ENCODE results near the gene KIAA1755. TPM values are rescaled to one million over a fixed set of nuclear protein-coding genes. Genes with fewer than 3 reads are reported as not detected.

The KIAA1755 gene
- total RNA-seq, 4 donors from 2014 or later, result 0.17 to 0.88 (median 0.46) TPM; not detected in 1

- WGBS, 2 donors, result 83 to 87% methylated on average over 12 of the region's 12 CpGs
- H3K4me3 ChIP-seq (ENCODE audit: low read depth, poor library complexity, severe bottlenecking), result no peak overlapping the region
- intact Hi-C loops (cut with DNase I; ENCODE audit: low total_unique reads), result no loop called here
- DNase-seq (ENCODE audit: low spot score in 2 of 2), result peak in 1 of 2 donors; percentile 36
- TF ChIP-seq, protein P1, sequence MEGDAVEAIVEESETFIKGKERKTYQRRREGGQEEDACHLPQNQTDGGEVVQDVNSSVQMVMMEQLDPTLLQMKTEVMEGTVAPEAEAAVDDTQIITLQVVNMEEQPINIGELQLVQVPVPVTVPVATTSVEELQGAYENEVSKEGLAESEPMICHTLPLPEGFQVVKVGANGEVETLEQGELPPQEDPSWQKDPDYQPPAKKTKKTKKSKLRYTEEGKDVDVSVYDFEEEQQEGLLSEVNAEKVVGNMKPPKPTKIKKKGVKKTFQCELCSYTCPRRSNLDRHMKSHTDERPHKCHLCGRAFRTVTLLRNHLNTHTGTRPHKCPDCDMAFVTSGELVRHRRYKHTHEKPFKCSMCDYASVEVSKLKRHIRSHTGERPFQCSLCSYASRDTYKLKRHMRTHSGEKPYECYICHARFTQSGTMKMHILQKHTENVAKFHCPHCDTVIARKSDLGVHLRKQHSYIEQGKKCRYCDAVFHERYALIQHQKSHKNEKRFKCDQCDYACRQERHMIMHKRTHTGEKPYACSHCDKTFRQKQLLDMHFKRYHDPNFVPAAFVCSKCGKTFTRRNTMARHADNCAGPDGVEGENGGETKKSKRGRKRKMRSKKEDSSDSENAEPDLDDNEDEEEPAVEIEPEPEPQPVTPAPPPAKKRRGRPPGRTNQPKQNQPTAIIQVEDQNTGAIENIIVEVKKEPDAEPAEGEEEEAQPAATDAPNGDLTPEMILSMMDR (IDR thresholded peaks at IDR 0.05), result no peak
- TF ChIP-seq POLR2A (IDR thresholded peaks at IDR 0.05), result no peak
Measured at GRCh38 chr20:38202153-38202981, 58.2 kb downstream of the KIAA1755 start.

DNA sequence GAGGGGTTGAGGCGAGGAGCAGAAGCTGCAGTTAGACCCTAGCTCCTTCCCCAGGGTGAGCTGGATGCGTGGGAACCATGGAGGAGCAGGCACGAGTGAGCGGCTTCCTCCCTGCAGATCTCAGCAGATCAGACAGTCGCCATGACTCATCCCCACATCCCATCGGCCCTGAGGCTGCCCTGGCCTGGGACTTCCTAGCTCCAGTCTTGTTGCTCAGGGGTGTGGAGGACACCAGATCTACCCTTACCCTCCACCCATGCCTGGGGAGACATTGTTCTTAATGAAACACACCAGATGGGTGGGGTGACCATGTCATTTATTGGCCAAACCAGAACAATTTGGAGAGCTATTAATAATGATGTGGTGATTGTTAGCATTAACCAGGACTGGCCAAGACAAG lies 59.2 kb downstream of the KIAA1755 start:
- intact Hi-C loops (cut with DNase I; ENCODE audit: low total_unique reads), result no loop called here
- 24 to 35% methylated on average over 6 of the region's 6 CpGs for WGBS, 2 donors
- peak; percentile 42 to 83 for DNase-seq (ENCODE audit: low spot score in 2 of 2)
- TF ChIP-seq, protein P1 (IDR thresholded peaks at IDR 0.05), result no peak
- TF ChIP-seq POLR2A (IDR thresholded peaks at IDR 0.05), result no peak
- no peak overlapping the region for H3K4me3 ChIP-seq (ENCODE audit: low read depth, poor library complexity, severe bottlenecking)

GRCh38 chr20:38200646-38201045 lies 59.9 kb downstream of the KIAA1755 start:
- TF ChIP-seq, protein P1 (IDR thresholded peaks at IDR 0.05), result no peak
- TF ChIP-seq POLR2A (IDR thresholded peaks at IDR 0.05), result no peak
- DNase-seq (ENCODE audit: low spot score in 2 of 2), result peak in 1 of 2 donors; percentile 48
- intact Hi-C loops (cut with DNase I; ENCODE audit: low total_unique reads), result no loop called here
- 82 to 87% methylated on average over 3 of the region's 3 CpGs for WGBS, 2 donors
- no peak overlapping the region for H3K4me3 ChIP-seq (ENCODE audit: low read depth, poor library complexity, severe bottlenecking)

- WGBS, 2 donors, result 85 to 89% methylated on average over 14 of the region's 14 CpGs
- H3K4me3 ChIP-seq (ENCODE audit: low read depth, poor library complexity, severe bottlenecking), result no peak overlapping the region
- intact Hi-C loops (cut with DNase I; ENCODE audit: low total_unique reads), result no loop called here
- peak in 1 of 2 donors; percentile 54 for DNase-seq (ENCODE audit: low spot score in 2 of 2)
- TF ChIP-seq POLR2A (IDR thresholded peaks at IDR 0.05), result no peak
- TF ChIP-seq, protein P1 (IDR thresholded peaks at IDR 0.05), result no peak
Measured at GRCh38 chr20:38199501-38200390, 60.8 kb downstream of the KIAA1755 start.

GRCh38 chr20:38198238-38198861 lies 62.2 kb downstream of the KIAA1755 start:
- intact Hi-C loops (cut with DNase I; ENCODE audit: low total_unique reads), result no loop called here
- peak in 1 of 2 donors; percentile 60 for DNase-seq (ENCODE audit: low spot score in 2 of 2)
- TF ChIP-seq, protein P1 (IDR thresholded peaks at IDR 0.05), result no peak
- no peak for TF ChIP-seq POLR2A (IDR thresholded peaks at IDR 0.05)
- H3K4me3 ChIP-seq (ENCODE audit: low read depth, poor library complexity, severe bottlenecking), result no peak overlapping the region
- WGBS, 2 donors, result 68 to 70% methylated on average over 8 of the region's 8 CpGs
